ENCODE results near the gene PAK3.

DNA sequence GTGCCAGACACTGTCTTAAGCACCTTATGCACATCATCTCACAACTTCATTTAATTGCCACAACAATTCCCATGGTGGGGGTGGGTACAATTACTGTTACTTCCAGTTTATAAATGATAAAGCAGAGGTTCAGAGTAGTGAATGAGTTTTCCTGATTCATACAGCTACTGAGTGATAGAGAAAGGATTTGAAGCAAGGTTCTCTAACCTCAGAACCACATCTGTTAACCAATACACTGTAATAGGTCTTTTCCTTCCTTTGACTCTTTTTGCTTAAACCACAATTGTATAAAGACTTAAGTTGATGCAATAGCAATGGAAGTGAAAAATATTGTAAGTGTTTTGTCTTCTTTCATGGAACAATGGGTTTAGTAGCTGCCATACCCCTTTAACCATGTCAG, 43.5 kb upstream of the PAK3 start:
- TF ChIP-seq EP300 (IDR thresholded peaks at IDR 0.05; ENCODE audit: low read length) (no peak), ZBTB7A (IDR thresholded peaks at IDR 0.05; ENCODE audit: borderline replicate concordance, control insufficient read depth, low read depth, low read length) (no peak), FOXA3 (CRISPR knock-in tag; conservative IDR thresholded peaks at IDR 0.05 in 1 of 2, IDR thresholded peaks at IDR 0.05 in 1 of 2) (no peak), SMAD3 (CRISPR knock-in tag; conservative IDR thresholded peaks at IDR 0.05) (no peak), LEF1 (IDR thresholded peaks at IDR 0.05) (no peak), SRF (CRISPR knock-in tag; IDR thresholded peaks at IDR 0.05) (no peak), JUN (IDR thresholded peaks at IDR 0.05; ENCODE audit: borderline replicate concordance, low read depth, low read length) (no peak), JUN (CRISPR knock-in tag; IDR thresholded peaks at IDR 0.05; ENCODE audit: borderline replicate concordance) (no peak), ZNF174 (CRISPR knock-in tag; IDR thresholded peaks at IDR 0.05) (no peak), TAF1 (IDR thresholded peaks at IDR 0.05; ENCODE audit: control insufficient read depth, extremely low read depth, insufficient read depth, low read length, severe bottlenecking) (no peak), NR2F6 (CRISPR knock-in tag; IDR thresholded peaks at IDR 0.05) (no peak)
- TF ChIP-seq, protein P1, sequence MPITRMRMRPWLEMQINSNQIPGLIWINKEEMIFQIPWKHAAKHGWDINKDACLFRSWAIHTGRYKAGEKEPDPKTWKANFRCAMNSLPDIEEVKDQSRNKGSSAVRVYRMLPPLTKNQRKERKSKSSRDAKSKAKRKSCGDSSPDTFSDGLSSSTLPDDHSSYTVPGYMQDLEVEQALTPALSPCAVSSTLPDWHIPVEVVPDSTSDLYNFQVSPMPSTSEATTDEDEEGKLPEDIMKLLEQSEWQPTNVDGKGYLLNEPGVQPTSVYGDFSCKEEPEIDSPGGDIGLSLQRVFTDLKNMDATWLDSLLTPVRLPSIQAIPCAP (CRISPR knock-in tag; IDR thresholded peaks at IDR 0.05; ENCODE audit: borderline replicate concordance): no peak
